ENCODE measurements around the gene MYOT. TPM values are rescaled to one million over a fixed set of nuclear protein-coding genes. Genes with fewer than 3 reads are reported as not detected.

MYOT gene
- polyA plus RNA-seq, 1 experiment: not detected

- ChIA-PET POLR2A (no interaction called here), CTCF (interaction anchor here (1.7 kb wide), 1 partner anchor 9 kb away, joined by 4 read pairs; no protein-coding TSS in a partner anchor)
- Histone ChIP-seq H3K27me3 (ENCODE audit: control insufficient read depth, insufficient read depth, low read length) (no peaks in the 10 kb centered on the region), H3K36me3 (ENCODE audit: control insufficient read depth, insufficient read depth, low read length) (no peaks in the 10 kb centered on the region), H3K4me3 (ENCODE audit: low read depth, low read length) (no peak overlapping the region)
- no peak for TF ChIP-seq CTCF (IDR thresholded peaks at IDR 0.05; ENCODE audit: insufficient read depth, low read depth, low read length)
- DNase-seq (ENCODE audit: low read depth): no peak
These were observed 3.9 kb downstream of the MYOT start for GRCh38 chr5:137871571-137871970.

- no peak for DNase-seq (ENCODE audit: low read depth)
- no peak for TF ChIP-seq CTCF (IDR thresholded peaks at IDR 0.05; ENCODE audit: insufficient read depth, low read depth, low read length)
- POLR2A ChIA-PET: no interaction called here
These were observed 4.8 kb downstream of the MYOT start for GRCh38 chr5:137872466-137872865.

DNA sequence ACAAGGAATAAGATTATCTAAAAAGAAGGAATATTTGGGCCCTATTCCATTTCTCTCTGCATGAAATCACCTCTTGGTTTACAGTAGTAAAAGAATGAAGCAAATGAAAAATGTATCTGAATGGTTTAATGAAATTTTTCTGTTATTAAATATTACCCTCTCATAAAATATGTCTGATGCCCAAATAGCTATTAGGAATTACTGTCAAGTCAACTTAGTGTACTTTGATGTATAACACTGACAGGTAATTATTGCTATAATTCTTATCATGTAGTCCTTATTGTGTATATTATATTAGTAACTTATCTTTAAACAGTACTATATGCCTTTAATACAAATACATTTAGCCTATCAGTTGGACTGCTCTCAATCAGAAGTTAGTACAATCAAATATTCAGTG lies 8.4 kb downstream of the MYOT start:
- Histone ChIP-seq H3K4me3 (ENCODE audit: low read depth, low read length) (no peak overlapping the region), H3K27me3 (ENCODE audit: control insufficient read depth, insufficient read depth, low read length) (no peaks in the 10 kb centered on the region), H3K36me3 (ENCODE audit: control insufficient read depth, insufficient read depth, low read length) (no peaks in the 10 kb centered on the region)
- POLR2A ChIA-PET: no interaction called here
- CTCF ChIA-PET: interaction anchor here (1.2 kb wide), 1 partner anchor 74 kb away, joined by 3 read pairs; no protein-coding TSS in a partner anchor
- DNase-seq (ENCODE audit: low read depth): no peak
- TF ChIP-seq CTCF (IDR thresholded peaks at IDR 0.05; ENCODE audit: insufficient read depth, low read depth, low read length): no peak

More at GRCh38 chr5:137872466-137872865, 4.8 kb downstream of the MYOT start:
- Histone ChIP-seq H3K4me3 (ENCODE audit: low read depth, low read length) (no peak overlapping the region), H3K27me3 (ENCODE audit: control insufficient read depth, insufficient read depth, low read length) (no peaks in the 10 kb centered on the region), H3K36me3 (ENCODE audit: control insufficient read depth, insufficient read depth, low read length) (no peaks in the 10 kb centered on the region)
- CTCF ChIA-PET: interaction anchor here (0.8 to 1.1 kb wide), 2 partner anchors 11 to 164 kb away, joined by 3 to 4 read pairs; no protein-coding TSS in a partner anchor

GRCh38 chr5:137880313-137880712 lies 12.7 kb downstream of the MYOT start:
- H3K4me3 ChIP-seq (ENCODE audit: low read depth, low read length): no peak overlapping the region
- H3K36me3 ChIP-seq (ENCODE audit: control insufficient read depth, insufficient read depth, low read length): no peaks in the 10 kb centered on the region
- no peaks in the 10 kb centered on the region for H3K27me3 ChIP-seq (ENCODE audit: control insufficient read depth, insufficient read depth, low read length)
- no peak for DNase-seq (ENCODE audit: low read depth)
- TF ChIP-seq CTCF (IDR thresholded peaks at IDR 0.05; ENCODE audit: insufficient read depth, low read depth, low read length): no peak
- CTCF ChIA-PET: interaction anchor here (1.6 kb wide), 1 partner anchor 9 kb away, joined by 4 read pairs; no protein-coding TSS in a partner anchor
- POLR2A ChIA-PET: no interaction called here

- H3K4me3 ChIP-seq (ENCODE audit: low read depth, low read length): no peak overlapping the region
- no peaks in the 10 kb centered on the region for H3K27me3 ChIP-seq (ENCODE audit: control insufficient read depth, insufficient read depth, low read length)
- TF ChIP-seq CTCF (IDR thresholded peaks at IDR 0.05; ENCODE audit: insufficient read depth, low read depth, low read length): no peak
- ChIA-PET POLR2A (no interaction called here), CTCF (interaction anchor here (0.5 to 1.1 kb wide), 2 partner anchors 134 to 143 kb away, joined by 3 read pairs; no protein-coding TSS in a partner anchor)
- H3K36me3 ChIP-seq (ENCODE audit: control insufficient read depth, insufficient read depth, low read length): no peaks in the 10 kb centered on the region
- no peak for DNase-seq (ENCODE audit: low read depth)
These were observed 20.2 kb downstream of the MYOT start for GRCh38 chr5:137887831-137888230.

Data from BJ (cell line).